Right cardiac atrium (tissue), 5 donors: ENCODE results near the gene MYMX. TPM values are rescaled to one million over a fixed set of nuclear protein-coding genes. Genes with fewer than 3 reads are reported as not detected.

ENCODE experiments used
- ATAC-seq, 2 donors: fragments of 200-7000 bp; cut with Tn5 transposase; one replicate each; pipeline versions ENCODE4 v1.8.0 to v1.9.1; 2020; ENCODE audit warnings: moderate library complexity in 2 of 2, mild to moderate bottlenecking in 1 of 2
- DNase-seq, 3 donors: peaks; one replicate each; pipeline ENCODE4 v3.0.0-alpha.2; 2020
- H3K27ac ChIP-seq: one replicate; pipeline ENCODE4 v1.5.1; 2013; ENCODE audit warnings: mild to moderate bottlenecking, low read length, control low read depth, moderate library complexity
- H3K27me3 ChIP-seq: one replicate; pipeline ENCODE4 v1.6.1; 2013; ENCODE audit not compliant: control insufficient read depth, insufficient read depth
- H3K4me1 ChIP-seq: one replicate; pipeline ENCODE4 v1.6.1; 2013; ENCODE audit warnings: low read length; ENCODE audit not compliant: control insufficient read depth, insufficient read depth
- H3K4me3 ChIP-seq: one replicate; pipeline ENCODE4 v1.5.1; 2013; ENCODE audit warnings: low read length, control low read depth
- H3K9me3 ChIP-seq: one replicate; pipeline ENCODE4 v1.6.1; 2013; ENCODE audit warnings: low read length; ENCODE audit not compliant: control insufficient read depth
- WGBS: extraction: QIAGEN DNeasy Blood & Tissue Kit; methylation state at CpG from one replicate; pipeline ENCODE4 v1.1.7; 2013; 5-methylcytosine and 5-hydroxymethylcytosine counted together
- intact Hi-C, 4 donors: fragments of 100-400 bp; cut with DNase I; formaldehyde crosslinking; loops; one replicate each; pipeline versions ENCODE4 v1.11.0 to v1.14.0; 2022 to 2023
- polyA plus RNA-seq: library from polyadenylated mRNA; stranded (reverse); fragments of 200-250 nt; gene quantifications from one replicate; pipeline ENCODE4 v1.2.3, GENCODE V29; 2013
- total RNA-seq, 4 donors: library from RNA; stranded (reverse); fragmentation: NEBNext Ultra II Directional; extraction: Animal tissue kit (Norgen Biotek cat#: 25700); gene quantifications; one replicate each; pipeline ENCODE4 v1.2.1, GENCODE V29; 2021
- donor health status: healthy with polysubstance abuse.
- donor health status: DM: no; HTN: yes; CAD: no.
- donor health status: DM: no; HTN: no; CAD: no.
- donor health status: DM: no; HTN: yes; CAD: no; lungs with severe emphysema.
- donor health status: DM: yes; HTN: yes; CAD: no.

MYMX gene
- total and polyA plus RNA-seq, 5 donors, result 0.54 to 2.3 (median 0.83) TPM

DNA sequence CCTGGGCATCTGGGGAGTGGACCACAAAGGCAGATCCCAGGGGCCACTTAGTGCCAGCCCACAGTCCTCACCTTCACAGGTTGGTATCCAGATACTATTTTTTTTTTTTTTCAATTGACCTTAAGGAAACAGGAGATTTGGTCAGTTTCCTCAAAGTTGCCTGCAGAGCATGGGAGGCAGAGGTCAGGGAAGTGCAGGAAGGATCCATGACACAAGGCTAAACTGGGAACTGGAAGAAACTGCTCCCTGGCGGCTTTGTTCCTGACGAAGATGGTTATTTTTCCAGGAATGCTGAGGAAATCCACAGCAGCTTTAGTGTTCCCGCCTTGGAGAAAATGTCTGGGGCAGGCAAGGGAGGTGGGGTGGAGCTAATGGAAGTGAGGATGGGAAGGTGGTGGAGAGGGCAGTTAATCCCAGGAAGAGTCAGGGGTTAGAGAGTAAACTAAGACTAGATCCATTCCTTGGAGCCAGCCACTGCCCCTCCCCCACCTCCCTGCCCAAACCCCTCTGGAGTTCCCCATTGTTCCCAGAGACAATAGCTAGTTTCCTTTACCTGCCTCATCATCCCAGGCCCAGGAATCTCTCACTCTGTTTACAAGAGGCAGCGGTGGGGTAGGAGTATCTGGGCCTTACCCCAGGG lies 14.3 kb upstream of the MYMX start:
- Histone ChIP-seq H3K9me3 (no peaks in the 10 kb centered on the region), H3K27ac (peak overlapping the region; percentile 82), H3K4me3 (no peak overlapping the region), H3K27me3 (no peaks in the 10 kb centered on the region), H3K4me1 (peaks cover 6% of the 10 kb centered on the region)
- ATAC-seq (peak in 1 of 2 donors; percentile 75), DNase-seq (no peak)
- 59% methylated on average over 4 of the region's 4 CpGs for WGBS
- intact Hi-C loops, result no loop called here

GRCh38 chr6:44202972-44203750 lies 13.6 kb upstream of the MYMX start:
- no peaks in the 10 kb centered on the region for H3K27me3 ChIP-seq
- DNase-seq (no peak), ATAC-seq (peak in 1 of 2 donors; percentile 33)
- no peak overlapping the region for H3K4me3 ChIP-seq
- intact Hi-C loops, result no loop called here
- peak overlapping the region; percentile 82 for H3K27ac ChIP-seq
- peaks cover 6% of the 10 kb centered on the region for H3K4me1 ChIP-seq
- WGBS, result 54% methylated on average over 11 of the region's 11 CpGs
- H3K9me3 ChIP-seq, result no peaks in the 10 kb centered on the region

DNA sequence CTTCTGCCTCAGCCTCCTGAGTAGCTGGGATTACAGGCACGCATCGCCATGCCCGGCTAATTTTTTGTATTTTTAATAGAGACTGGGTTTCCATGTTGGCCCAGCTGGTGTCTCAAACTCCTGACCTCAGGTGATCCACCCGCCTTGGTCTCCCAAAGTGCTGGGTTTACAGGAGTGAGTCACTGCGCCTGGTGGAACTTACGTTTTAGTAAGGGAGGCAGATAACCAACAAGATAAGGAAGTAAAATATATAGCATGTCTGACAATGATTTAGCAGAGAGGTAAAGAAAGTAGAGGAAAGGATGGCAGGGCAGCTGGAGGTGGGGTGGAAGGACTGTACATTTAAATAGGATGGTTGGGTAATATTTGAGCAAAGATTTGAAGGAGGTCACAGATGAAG lies 12.8 kb upstream of the MYMX start:
- intact Hi-C loops, result no loop called here
- no peaks in the 10 kb centered on the region for H3K27me3 ChIP-seq
- H3K27ac ChIP-seq, result no peak overlapping the region
- H3K4me3 ChIP-seq, result no peak overlapping the region
- no peaks in the 10 kb centered on the region for H3K9me3 ChIP-seq
- DNase-seq (no peak), ATAC-seq (no peak)
- 96% methylated on average over 6 of the region's 6 CpGs for WGBS
- peaks cover 6% of the 10 kb centered on the region for H3K4me1 ChIP-seq

DNA sequence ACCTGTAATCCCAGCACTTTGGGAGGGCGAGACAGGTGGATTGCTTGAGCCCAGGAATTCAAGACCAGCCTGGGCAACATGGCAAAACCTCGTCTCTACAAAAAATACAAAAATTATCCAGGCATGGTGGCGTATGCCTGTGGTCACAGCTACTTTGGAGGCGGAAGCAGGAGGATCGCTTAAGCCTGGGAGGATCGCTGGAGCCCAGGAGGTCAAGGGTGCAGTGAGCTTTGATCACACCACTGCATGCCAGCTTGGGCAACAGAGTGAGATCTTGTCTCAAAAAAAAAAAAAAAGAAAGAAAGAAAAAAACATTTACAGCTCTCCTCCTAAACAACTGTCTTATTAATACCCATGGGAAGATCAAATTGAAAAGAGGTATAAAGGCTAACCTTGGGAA lies 8.8 kb upstream of the MYMX start:
- Histone ChIP-seq H3K4me1 (peaks cover 2% of the 10 kb centered on the region), H3K9me3 (no peaks in the 10 kb centered on the region), H3K27me3 (no peaks in the 10 kb centered on the region), H3K27ac (no peak overlapping the region), H3K4me3 (no peak overlapping the region)
- intact Hi-C loops, result no loop called here
- DNase-seq, result no peak
- WGBS, result 91% methylated on average over 6 of the region's 6 CpGs
- no peak for ATAC-seq

DNA sequence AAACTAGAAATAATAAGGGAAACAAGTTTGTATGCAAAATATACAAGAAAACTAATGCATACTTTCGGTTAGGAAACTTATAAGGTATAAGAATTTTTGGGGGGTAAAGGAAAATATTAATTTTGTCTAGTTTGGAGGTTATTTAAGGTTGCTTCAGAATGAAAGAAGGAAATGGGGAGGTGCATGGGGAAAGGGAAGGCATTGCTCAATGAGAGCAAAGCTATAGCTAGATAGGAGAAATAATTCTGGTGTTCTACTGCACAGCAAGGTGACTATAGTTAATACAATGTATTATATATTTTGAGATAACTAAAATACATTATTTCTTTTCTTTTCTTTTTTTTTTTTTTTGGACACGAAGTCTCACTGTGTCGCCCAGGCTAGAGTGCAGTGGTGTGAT lies 5.4 kb upstream of the MYMX start:
- ATAC-seq, result no peak
- Histone ChIP-seq H3K27ac (no peak overlapping the region), H3K4me3 (no peak overlapping the region), H3K4me1 (peaks cover 1% of the 10 kb centered on the region), H3K9me3 (no peaks in the 10 kb centered on the region), H3K27me3 (no peaks in the 10 kb centered on the region)
- intact Hi-C loops, result no loop called here
- WGBS, result 88% methylated on average over 3 of the region's 3 CpGs
- peak in 1 of 3 donors; percentile 12 for DNase-seq

DNA sequence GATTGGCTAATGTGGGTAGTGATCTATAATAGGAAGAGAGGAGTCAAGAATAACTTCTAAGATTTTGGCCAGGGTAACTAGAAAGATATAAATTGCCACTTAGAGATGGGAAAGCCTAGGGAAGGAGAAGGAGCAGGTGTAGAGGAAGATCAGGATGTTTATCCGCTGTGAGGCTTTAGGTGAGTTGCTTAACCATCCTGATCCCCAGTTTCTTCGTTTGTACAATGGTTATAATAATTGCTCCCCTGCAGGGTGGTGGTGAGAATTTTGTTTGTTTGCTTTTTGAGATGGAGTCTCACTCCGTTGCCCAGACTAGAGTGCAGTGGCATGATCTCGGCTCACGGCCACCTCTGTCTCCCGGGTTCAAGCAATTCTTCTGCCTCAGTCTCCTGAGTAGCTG lies 2.4 kb upstream of the MYMX start:
- no peak for ATAC-seq
- H3K4me3 ChIP-seq, result no peak overlapping the region
- peaks cover 6% of the 10 kb centered on the region for H3K4me1 ChIP-seq
- H3K27ac ChIP-seq, result no peak overlapping the region
- 93% methylated on average over 6 of the region's 6 CpGs for WGBS
- H3K27me3 ChIP-seq, result no peaks in the 10 kb centered on the region
- peak in 1 of 3 donors; percentile 12 for DNase-seq
- H3K9me3 ChIP-seq, result no peaks in the 10 kb centered on the region
- intact Hi-C loops, result no loop called here

- Histone ChIP-seq H3K27ac (peak overlapping the region; percentile 51), H3K4me1 (peaks cover 13% of the 10 kb centered on the region), H3K4me3 (no peak overlapping the region), H3K27me3 (no peaks in the 10 kb centered on the region), H3K9me3 (no peaks in the 10 kb centered on the region)
- ATAC-seq (peak; percentile 0 to 14), DNase-seq (peak; percentile 76 to 94 (median 91))
- intact Hi-C loops, result loop anchor here in 1 of 4 donors (5.0 kb wide), 1 partner anchor 40 kb away; no protein-coding TSS in a partner anchor
- WGBS, result 54% methylated on average over 16 of the region's 16 CpGs
Observed at GRCh38 chr6:44217332-44218143, 812 bp downstream of the MYMX start.

DNA sequence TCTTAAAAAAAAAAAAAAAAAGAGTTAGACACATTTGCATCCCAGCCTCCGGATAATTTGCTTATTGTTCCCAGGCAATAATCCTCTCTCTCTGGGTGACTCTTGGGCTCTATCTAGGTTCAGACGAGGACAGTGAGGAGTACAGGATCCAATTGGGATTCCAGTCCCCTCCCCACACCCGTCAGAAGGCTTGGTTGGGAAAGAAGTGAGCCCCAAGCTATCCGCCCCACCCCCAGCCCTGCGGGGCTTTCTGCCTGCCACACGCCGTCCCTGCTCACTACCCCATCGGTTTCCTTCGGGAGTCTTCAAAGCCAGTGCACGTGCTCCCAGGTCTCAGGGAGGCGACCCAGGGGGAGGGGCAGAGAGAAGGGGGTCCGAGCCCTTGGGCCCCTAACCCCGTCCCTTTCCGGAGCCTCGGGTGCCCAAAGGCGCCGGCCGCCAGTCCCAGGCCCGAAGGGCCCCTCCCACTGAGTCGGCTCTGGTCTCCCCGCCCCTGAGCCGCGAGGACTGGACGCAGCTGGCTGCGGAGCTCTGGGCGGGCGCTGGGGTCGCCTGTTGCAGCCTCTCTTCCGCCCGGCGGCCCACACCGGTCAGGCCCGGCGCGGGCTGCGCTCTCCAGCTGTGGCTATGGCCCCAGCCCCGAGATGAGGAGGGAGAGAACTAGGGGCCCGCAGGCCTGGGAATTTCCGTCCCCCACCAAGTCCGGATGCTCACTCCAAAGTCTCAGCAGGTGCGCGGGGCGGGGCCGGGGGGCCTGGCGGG lies 2.5 kb downstream of the MYMX start:
- 1% methylated on average over 45 of the region's 45 CpGs for WGBS
- Histone ChIP-seq H3K27ac (peak overlapping the region; percentile 98), H3K27me3 (no peaks in the 10 kb centered on the region), H3K4me1 (peaks cover 18% of the 10 kb centered on the region), H3K4me3 (peak overlapping the region; percentile 88), H3K9me3 (no peaks in the 10 kb centered on the region)
- intact Hi-C loops, result loop anchor here in 1 of 4 donors (5.0 kb wide), 1 partner anchor 42 kb away; no protein-coding TSS in a partner anchor
- DNase-seq (peak; percentile 90 to 96 (median 95)), ATAC-seq (peak; percentile 83)

GRCh38 chr6:44219815-44220784 lies 3.4 kb downstream of the MYMX start:
- peak overlapping the region; percentile 88 for H3K4me3 ChIP-seq
- peak overlapping the region; percentile 68 for H3K27ac ChIP-seq
- peaks cover 22% of the 10 kb centered on the region for H3K4me1 ChIP-seq
- DNase-seq (peak in 2 of 3 donors; percentile 40 to 49), ATAC-seq (no peak)
- WGBS, result 55% methylated on average over 28 of the region's 28 CpGs
- intact Hi-C loops, result loop anchor here in 1 of 4 donors (5.0 kb wide), 1 partner anchor 43 kb away; no protein-coding TSS in a partner anchor
- no peaks in the 10 kb centered on the region for H3K27me3 ChIP-seq
- H3K9me3 ChIP-seq, result no peaks in the 10 kb centered on the region
